ENCODE results near the gene POLR2L.

POLR2L gene

GRCh38 chr11:828506-829175, 13.7 kb downstream of the POLR2L start:
- no peak for DNase-seq (ENCODE audit: extremely low read depth in 1 of 2, low read depth in 1 of 2)

GRCh38 chr11:827897-828192, 14.5 kb downstream of the POLR2L start, which contains the start of gene CRACR2B:
TSS of gene CRACR2B (plus strand) at chr11:827919. CDS start at chr11:828608, 689 bp downstream.
- no peak for DNase-seq (ENCODE audit: extremely low read depth in 1 of 2, low read depth in 1 of 2)

GRCh38 chr11:827146-827896, 15.0 kb downstream of the POLR2L start:
- no peak for DNase-seq (ENCODE audit: extremely low read depth in 1 of 2, low read depth in 1 of 2)

- DNase-seq (ENCODE audit: extremely low read depth in 1 of 2, low read depth in 1 of 2), result no peak
These were observed 15.5 kb downstream of the POLR2L start for GRCh38 chr11:826836-827145.

GRCh38 chr11:826227-826621, 16.1 kb downstream of the POLR2L start:
- DNase-seq (ENCODE audit: extremely low read depth in 1 of 2, low read depth in 1 of 2), result no peak

GRCh38 chr11:825366-826226, 16.7 kb downstream of the POLR2L start:
- no peak for DNase-seq (ENCODE audit: extremely low read depth in 1 of 2, low read depth in 1 of 2)

GRCh38 chr11:824942-825341, 17.4 kb downstream of the POLR2L start:
- DNase-seq (ENCODE audit: extremely low read depth in 1 of 2, low read depth in 1 of 2), result no peak

GRCh38 chr11:824292-824880, 17.9 kb downstream of the POLR2L start:
- no peak for DNase-seq (ENCODE audit: extremely low read depth in 1 of 2, low read depth in 1 of 2)

GRCh38 chr11:823441-824291, 18.7 kb downstream of the POLR2L start:
- no peak for DNase-seq (ENCODE audit: extremely low read depth in 1 of 2, low read depth in 1 of 2)

GRCh38 chr11:821512-822371, 20.6 kb downstream of the POLR2L start:
- DNase-seq (ENCODE audit: extremely low read depth in 1 of 2, low read depth in 1 of 2), result no peak

- DNase-seq (ENCODE audit: extremely low read depth in 1 of 2, low read depth in 1 of 2), result no peak
These were observed 21.4 kb downstream of the POLR2L start for GRCh38 chr11:820655-821511.

- peak; percentile 88 to 91 for DNase-seq (ENCODE audit: extremely low read depth in 1 of 2, low read depth in 1 of 2)
These were observed 22.2 kb downstream of the POLR2L start for GRCh38 chr11:819943-820649.

- DNase-seq (ENCODE audit: extremely low read depth in 1 of 2, low read depth in 1 of 2), result peak; percentile 72 to 93
These were observed 23.0 kb downstream of the POLR2L start for GRCh38 chr11:819129-819931.

GRCh38 chr11:818396-819128, 23.8 kb downstream of the POLR2L start, which contains the start of gene PNPLA2:
TSS of gene PNPLA2 (plus strand) at chr11:818914. CDS start at chr11:819719, 805 bp downstream.
- DNase-seq (ENCODE audit: extremely low read depth in 1 of 2, low read depth in 1 of 2), result no peak

GRCh38 chr11:816433-816779, 25.9 kb downstream of the POLR2L start:
- no peak for DNase-seq (ENCODE audit: extremely low read depth in 1 of 2, low read depth in 1 of 2)

- DNase-seq (ENCODE audit: extremely low read depth in 1 of 2, low read depth in 1 of 2), result no peak
These were observed 26.5 kb downstream of the POLR2L start for GRCh38 chr11:815675-816432.
